Measurements from ENCODE around the gene MIPEP. TPM values are rescaled to one million over a fixed set of nuclear protein-coding genes. Genes with fewer than 3 reads are reported as not detected.
"Not testable (repeated sequence)": the region's sequence is repeated elsewhere in the genome, so short reads cannot be mapped to it uniquely, and the experiment has no call there.

The MIPEP gene
- total and polyA plus RNA-seq, 9 donors, result 7.7 to 11.7 (median 9.2) TPM

- no peaks in the 10 kb centered on the region for H3K4me1 ChIP-seq (ENCODE audit: control insufficient read depth, insufficient read depth, low read length)
- 100% methylated on average over 4 of the region's 6 CpGs for WGBS (ENCODE audit: insufficient coverage)
- no peak overlapping the region for H3K4me3 ChIP-seq (ENCODE audit: low read length)
- H3K9me3 ChIP-seq (replicated peaks; ENCODE audit: control insufficient read depth, low read depth, low read length), result no peaks in the 10 kb centered on the region
- H3K27me3 ChIP-seq (ENCODE audit: control insufficient read depth, insufficient read depth, low read length), result no peaks in the 10 kb centered on the region
- H3K36me3 ChIP-seq (ENCODE audit: control insufficient read depth, insufficient read depth, low read length), result peaks cover 1% of the 10 kb centered on the region
- no peak overlapping the region for H3K27ac ChIP-seq (ENCODE audit: low read length)
- DNase-seq, result no peak
Observed at GRCh38 chr13:23754506-23754905, 134.7 kb downstream of the MIPEP start.

DNA sequence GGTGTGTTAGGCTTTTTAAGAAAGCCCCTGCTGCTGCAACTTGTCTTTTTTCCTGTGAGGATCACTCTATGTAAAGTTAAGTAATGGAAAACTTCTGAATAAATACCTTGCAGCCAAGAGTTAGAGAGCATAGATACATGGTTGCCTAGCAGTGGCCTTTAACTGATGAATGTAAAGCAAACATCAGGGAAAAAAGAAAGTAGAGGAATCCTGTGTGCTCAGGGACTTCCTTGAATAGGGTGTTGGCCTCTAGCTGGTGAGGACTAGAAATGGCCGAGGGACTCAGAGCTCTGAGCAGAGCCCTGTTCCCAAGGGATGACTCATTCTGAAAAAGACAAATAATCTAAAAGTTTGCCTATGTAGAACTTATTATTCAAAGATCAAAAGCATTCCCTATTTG lies 135.7 kb downstream of the MIPEP start:
- Histone ChIP-seq H3K9me3 (replicated peaks; ENCODE audit: control insufficient read depth, low read depth, low read length) (no peaks in the 10 kb centered on the region), H3K27ac (ENCODE audit: low read length) (no peak overlapping the region), H3K4me3 (ENCODE audit: low read length) (no peak overlapping the region), H3K4me1 (ENCODE audit: control insufficient read depth, insufficient read depth, low read length) (no peaks in the 10 kb centered on the region), H3K27me3 (ENCODE audit: control insufficient read depth, insufficient read depth, low read length) (no peaks in the 10 kb centered on the region), H3K36me3 (ENCODE audit: control insufficient read depth, insufficient read depth, low read length) (no peaks in the 10 kb centered on the region)
- DNase-seq, result peak; percentile 76
- WGBS (ENCODE audit: insufficient coverage), result no CpG with 5 or more reads among the region's 1 CpG

DNA sequence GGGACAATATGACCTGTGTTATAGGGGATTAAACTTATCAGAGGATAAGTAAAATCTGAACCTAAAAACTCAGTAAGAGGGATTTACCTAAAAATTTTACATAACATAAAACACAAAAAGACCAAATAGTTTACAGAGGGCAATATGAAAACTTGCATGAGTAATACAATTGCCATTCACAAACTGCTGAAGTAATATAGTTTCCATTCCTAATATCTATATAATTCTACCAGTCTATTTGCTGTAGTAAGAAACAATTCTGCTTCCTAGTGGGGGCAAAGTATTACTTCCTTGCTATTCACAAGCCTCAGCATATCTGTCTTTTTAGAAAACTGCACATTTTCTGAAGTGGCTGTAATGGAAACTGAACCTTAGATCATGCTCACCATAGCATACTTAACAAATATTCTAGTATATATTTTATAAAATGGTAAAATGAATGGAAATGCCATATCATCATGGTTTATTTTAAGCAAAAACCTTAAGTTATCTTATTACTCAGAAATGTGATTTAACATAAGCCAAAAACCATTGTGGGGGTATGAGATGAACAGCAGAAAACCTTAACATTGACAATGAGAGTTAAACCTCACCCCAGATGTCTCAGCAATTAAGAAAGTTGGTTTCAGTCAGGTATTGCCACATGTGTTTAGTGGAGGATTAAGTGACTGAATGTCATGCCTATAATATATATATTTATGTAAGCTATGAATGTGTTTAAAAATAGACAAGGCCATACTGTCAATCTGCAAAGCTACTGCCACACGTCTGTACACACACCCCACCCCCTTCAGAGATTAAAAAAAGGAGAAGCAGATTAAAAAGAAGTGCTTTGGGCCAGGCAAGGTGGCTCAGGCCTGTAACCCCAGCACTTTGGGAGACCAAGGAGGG lies 136.8 kb downstream of the MIPEP start:
- no peak overlapping the region for H3K4me3 ChIP-seq (ENCODE audit: low read length)
- no CpG with 5 or more reads among the region's 1 CpG for WGBS (ENCODE audit: insufficient coverage)
- H3K9me3 ChIP-seq (replicated peaks; ENCODE audit: control insufficient read depth, low read depth, low read length), result no peaks in the 10 kb centered on the region
- H3K27ac ChIP-seq (ENCODE audit: low read length), result no peak overlapping the region
- no peaks in the 10 kb centered on the region for H3K27me3 ChIP-seq (ENCODE audit: control insufficient read depth, insufficient read depth, low read length)
- H3K4me1 ChIP-seq (ENCODE audit: control insufficient read depth, insufficient read depth, low read length), result no peaks in the 10 kb centered on the region
- no peaks in the 10 kb centered on the region for H3K36me3 ChIP-seq (ENCODE audit: control insufficient read depth, insufficient read depth, low read length)
- peak; percentile 25 for DNase-seq

- no peaks in the 10 kb centered on the region for H3K36me3 ChIP-seq (ENCODE audit: control insufficient read depth, insufficient read depth, low read length)
- H3K4me3 ChIP-seq (ENCODE audit: low read length), result no peak overlapping the region
- no peak overlapping the region for H3K27ac ChIP-seq (ENCODE audit: low read length)
- DNase-seq, result no peak
- WGBS (ENCODE audit: insufficient coverage), result no CpG with 5 or more reads among the region's 5 CpGs
- no peaks in the 10 kb centered on the region for H3K4me1 ChIP-seq (ENCODE audit: control insufficient read depth, insufficient read depth, low read length)
- H3K27me3 ChIP-seq (ENCODE audit: control insufficient read depth, insufficient read depth, low read length), result no peaks in the 10 kb centered on the region
- H3K9me3 ChIP-seq (replicated peaks; ENCODE audit: control insufficient read depth, low read depth, low read length), result no peaks in the 10 kb centered on the region
Observed at GRCh38 chr13:23751195-23751594, 138.0 kb downstream of the MIPEP start.

DNA sequence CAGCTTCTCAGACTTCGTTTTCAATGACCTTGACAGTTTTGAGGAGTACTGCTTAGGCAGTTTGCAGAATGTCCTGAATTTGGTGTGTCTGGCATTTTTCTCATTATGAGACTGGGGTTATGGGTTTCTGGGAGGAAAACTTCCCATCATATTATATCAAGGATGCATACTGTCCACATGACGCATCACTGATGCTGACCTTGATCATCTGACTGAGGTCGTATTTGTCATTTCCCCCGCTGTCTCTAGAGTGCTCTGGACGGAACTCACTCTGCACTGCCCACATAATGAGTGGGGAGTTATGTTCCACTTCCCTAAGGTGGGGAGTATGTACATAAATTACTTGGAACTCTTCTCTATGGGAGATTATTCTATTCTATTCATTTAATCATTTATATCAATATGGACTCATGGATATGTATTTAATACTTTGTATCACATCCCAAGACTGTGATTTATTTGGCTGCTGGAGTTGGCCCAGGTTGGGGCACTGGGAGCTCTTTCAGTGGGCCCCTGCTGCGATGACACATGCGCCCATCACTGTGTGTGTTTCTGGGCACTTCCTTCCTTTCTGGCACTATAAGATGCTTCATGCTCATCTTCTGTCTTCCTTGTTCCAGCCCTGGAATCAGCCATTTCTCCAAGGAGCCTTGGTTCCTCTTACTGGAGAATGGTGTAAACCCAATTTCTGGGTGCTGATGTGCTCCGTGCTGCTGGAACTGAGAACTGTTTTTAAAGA lies 138.6 kb downstream of the MIPEP start:
- Histone ChIP-seq H3K27me3 (ENCODE audit: control insufficient read depth, insufficient read depth, low read length) (no peaks in the 10 kb centered on the region), H3K27ac (ENCODE audit: low read length) (no peak overlapping the region), H3K9me3 (replicated peaks; ENCODE audit: control insufficient read depth, low read depth, low read length) (no peaks in the 10 kb centered on the region), H3K4me3 (ENCODE audit: low read length) (no peak overlapping the region), H3K36me3 (ENCODE audit: control insufficient read depth, insufficient read depth, low read length) (no peaks in the 10 kb centered on the region), H3K4me1 (ENCODE audit: control insufficient read depth, insufficient read depth, low read length) (no peaks in the 10 kb centered on the region)
- no peak for DNase-seq
- 83% methylated on average over 1 of the region's 8 CpGs for WGBS (ENCODE audit: insufficient coverage)

- WGBS (ENCODE audit: insufficient coverage), result 65% methylated on average over 6 of the region's 8 CpGs
- no peaks in the 10 kb centered on the region for H3K4me1 ChIP-seq (ENCODE audit: control insufficient read depth, insufficient read depth, low read length)
Observed at GRCh38 chr13:23749288-23749873, 139.8 kb downstream of the MIPEP start.

GRCh38 chr13:23748109-23748990 lies 140.8 kb downstream of the MIPEP start:
- Histone ChIP-seq H3K4me1 (ENCODE audit: control insufficient read depth, insufficient read depth, low read length) (no peaks in the 10 kb centered on the region), H3K9me3 (replicated peaks; ENCODE audit: control insufficient read depth, low read depth, low read length) (no peaks in the 10 kb centered on the region), H3K27me3 (ENCODE audit: control insufficient read depth, insufficient read depth, low read length) (no peaks in the 10 kb centered on the region), H3K4me3 (ENCODE audit: low read length) (no peak overlapping the region), H3K36me3 (ENCODE audit: control insufficient read depth, insufficient read depth, low read length) (no peaks in the 10 kb centered on the region), H3K27ac (ENCODE audit: low read length) (no peak overlapping the region)
- DNase-seq, result no peak
- 29% methylated on average over 1 of the region's 7 CpGs for WGBS (ENCODE audit: insufficient coverage)

More at GRCh38 chr13:23749288-23749873, 139.8 kb downstream of the MIPEP start:
- DNase-seq, result no peak
- no peaks in the 10 kb centered on the region for H3K9me3 ChIP-seq (replicated peaks; ENCODE audit: control insufficient read depth, low read depth, low read length)
- H3K27ac ChIP-seq (ENCODE audit: low read length), result no peak overlapping the region
- H3K36me3 ChIP-seq (ENCODE audit: control insufficient read depth, insufficient read depth, low read length), result no peaks in the 10 kb centered on the region
- H3K4me3 ChIP-seq (ENCODE audit: low read length), result no peak overlapping the region
- no peaks in the 10 kb centered on the region for H3K27me3 ChIP-seq (ENCODE audit: control insufficient read depth, insufficient read depth, low read length)

- peak; percentile 25 for DNase-seq
- H3K4me3 ChIP-seq (ENCODE audit: low read length); H3K36me3 ChIP-seq (ENCODE audit: control insufficient read depth, insufficient read depth, low read length); H3K27me3 ChIP-seq (ENCODE audit: control insufficient read depth, insufficient read depth, low read length); H3K9me3 ChIP-seq (replicated peaks; ENCODE audit: control insufficient read depth, low read depth, low read length); H3K27ac ChIP-seq (ENCODE audit: low read length); H3K4me1 ChIP-seq (ENCODE audit: control insufficient read depth, insufficient read depth, low read length): not testable (repeated sequence)
- WGBS (ENCODE audit: insufficient coverage), result 67% methylated on average over 1 of the region's 5 CpGs
Observed at GRCh38 chr13:23746141-23746540, 143.1 kb downstream of the MIPEP start.

DNA sequence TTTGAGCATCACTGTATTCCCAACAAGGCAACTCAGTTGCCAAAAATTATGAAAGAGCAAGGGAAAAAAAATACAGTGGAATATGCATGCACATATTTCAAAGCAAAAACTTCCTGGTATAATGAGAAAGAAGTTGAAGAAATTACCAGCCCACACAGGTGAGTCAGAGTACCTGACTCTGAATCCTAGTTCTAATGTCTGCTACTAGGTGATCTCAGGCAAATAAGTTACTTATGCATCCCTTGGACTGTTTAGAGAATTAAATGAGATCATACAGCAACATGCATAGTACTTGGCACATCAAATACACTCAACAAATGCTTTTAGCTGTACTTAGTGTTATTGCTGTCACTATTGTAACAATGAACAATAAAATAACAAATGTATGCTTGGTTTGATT lies 144.9 kb downstream of the MIPEP start:
- Histone ChIP-seq H3K9me3 (replicated peaks; ENCODE audit: control insufficient read depth, low read depth, low read length) (no peaks in the 10 kb centered on the region), H3K27me3 (ENCODE audit: control insufficient read depth, insufficient read depth, low read length) (no peaks in the 10 kb centered on the region), H3K27ac (ENCODE audit: low read length) (no peak overlapping the region), H3K36me3 (ENCODE audit: control insufficient read depth, insufficient read depth, low read length) (no peaks in the 10 kb centered on the region), H3K4me3 (ENCODE audit: low read length) (no peak overlapping the region), H3K4me1 (ENCODE audit: control insufficient read depth, insufficient read depth, low read length) (no peaks in the 10 kb centered on the region)
- peak; percentile 30 for DNase-seq
